GM21825 (cell line): Measurements from ENCODE around the gene CFB.
"Not testable (repeated sequence)": the region's sequence is repeated elsewhere in the genome, so short reads cannot be mapped to it uniquely, and the experiment has no call there.

ENCODE experiments used
- ATAC-seq: cut with Tn5 transposase; IDR thresholded peaks from one replicate; pipeline ENCODE4 v1.9.1; 2021; ENCODE audit warnings: mild to moderate bottlenecking, moderate library complexity; ENCODE audit not compliant: unreplicated experiment

CFB gene

GRCh38 chr6:31911826-31912585 is 33.9 kb upstream of the CFB start:
- no peak for ATAC-seq

DNA sequence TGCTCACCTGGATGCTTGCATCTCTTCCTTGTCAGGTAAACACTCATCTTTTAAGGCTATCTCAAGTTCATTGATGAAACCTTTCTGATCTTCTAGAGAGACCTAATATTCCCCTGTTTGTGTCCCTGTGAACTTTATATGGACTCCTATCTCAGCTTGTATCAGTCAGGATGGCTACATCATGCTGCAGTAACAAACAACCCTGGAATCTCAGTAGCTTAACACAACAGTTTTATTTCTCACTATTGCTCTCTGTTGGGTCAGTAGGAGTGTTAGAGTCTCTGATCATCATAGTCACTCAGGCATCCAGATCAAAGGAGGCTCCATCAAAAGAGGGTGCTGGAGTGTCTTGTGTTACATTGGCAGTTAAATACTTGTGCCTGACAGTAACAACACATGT is 30.5 kb upstream of the CFB start:
- ATAC-seq = no peak

GRCh38 chr6:31915756-31916155 is 30.1 kb upstream of the CFB start:
- no peak for ATAC-seq

- no peak for ATAC-seq
Measured at GRCh38 chr6:31918069-31918720, 27.7 kb upstream of the CFB start.

- no peak for ATAC-seq
Measured at GRCh38 chr6:31919624-31920303, 26.1 kb upstream of the CFB start.

DNA sequence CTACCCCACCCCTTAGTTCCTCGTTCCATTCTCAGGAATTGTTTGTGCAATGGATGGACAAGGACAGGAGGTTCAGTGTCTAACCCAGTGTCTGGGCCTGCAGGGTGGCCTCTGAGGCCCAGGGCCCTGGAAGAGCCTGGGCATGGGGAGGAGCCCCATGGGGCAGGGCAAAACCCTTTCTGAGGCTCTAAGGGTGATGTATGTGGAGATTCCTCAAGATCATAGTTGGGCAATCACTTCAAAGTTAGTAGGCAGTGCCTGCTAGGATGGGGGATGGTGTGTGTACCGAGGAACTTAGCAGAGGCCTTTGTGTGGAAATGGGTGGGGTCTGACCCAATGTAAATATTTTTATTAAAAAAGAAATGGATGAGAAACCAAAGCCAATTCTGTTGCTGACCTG is 25.1 kb upstream of the CFB start:
- no peak for ATAC-seq

- ATAC-seq = no peak
Measured at GRCh38 chr6:31922942-31923341, 23.0 kb upstream of the CFB start.

GRCh38 chr6:31927242-31927862 is 18.5 kb upstream of the CFB start, which contains the start of gene C2:
Gene C2 (plus strand): TSS chr6:31927717. CDS start chr6:31927753, 36 bp downstream.
- ATAC-seq = no peak

GRCh38 chr6:31927863-31928671 is 17.8 kb upstream of the CFB start:
- ATAC-seq = no peak

- no peak for ATAC-seq
Measured at GRCh38 chr6:31928672-31928939, 17.3 kb upstream of the CFB start.

- no peak for ATAC-seq
Measured at GRCh38 chr6:31930962-31931361, 14.9 kb upstream of the CFB start.

DNA sequence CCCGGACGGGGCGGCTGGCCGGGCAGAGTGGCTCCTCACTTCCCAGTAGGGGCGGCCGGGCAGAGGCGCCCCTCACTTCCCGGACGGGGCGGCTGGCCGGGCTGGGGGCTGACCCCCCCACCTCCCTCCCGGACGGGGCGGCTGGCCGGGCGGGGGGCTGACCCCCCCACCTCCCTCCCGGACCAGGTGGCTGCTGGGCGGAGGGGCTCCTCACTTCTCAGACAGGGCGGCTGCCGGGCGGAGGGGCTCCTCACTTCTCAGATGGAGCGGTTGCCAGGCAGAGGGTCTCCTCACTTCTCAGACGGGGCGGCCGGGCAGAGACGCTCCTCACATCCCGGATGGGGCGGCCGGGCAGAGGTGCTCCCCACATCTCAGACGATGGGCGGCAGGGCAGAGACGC is 13.8 kb upstream of the CFB start:
- ATAC-seq = not testable (repeated sequence)

GRCh38 chr6:31933537-31933936 is 12.4 kb upstream of the CFB start:
- no peak for ATAC-seq

- ATAC-seq = no peak
Measured at GRCh38 chr6:31935021-31935420, 10.9 kb upstream of the CFB start.

DNA sequence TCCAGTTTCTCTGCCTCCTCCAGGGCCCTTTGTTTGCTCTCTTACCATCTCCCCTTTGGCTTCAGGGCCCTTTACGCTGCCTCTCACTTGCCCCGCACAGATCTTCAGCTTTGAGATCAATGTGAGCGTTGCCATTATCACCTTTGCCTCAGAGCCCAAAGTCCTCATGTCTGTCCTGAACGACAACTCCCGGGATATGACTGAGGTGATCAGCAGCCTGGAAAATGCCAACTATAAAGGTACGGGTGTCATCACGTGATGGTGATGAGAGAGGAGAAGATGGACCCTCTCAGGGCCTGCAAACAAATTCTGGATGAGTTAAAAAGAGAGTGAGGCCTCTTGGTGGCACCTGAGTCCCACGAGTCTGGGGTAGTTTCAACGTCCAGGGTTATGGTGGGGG is 10.1 kb upstream of the CFB start:
- no peak for ATAC-seq

DNA sequence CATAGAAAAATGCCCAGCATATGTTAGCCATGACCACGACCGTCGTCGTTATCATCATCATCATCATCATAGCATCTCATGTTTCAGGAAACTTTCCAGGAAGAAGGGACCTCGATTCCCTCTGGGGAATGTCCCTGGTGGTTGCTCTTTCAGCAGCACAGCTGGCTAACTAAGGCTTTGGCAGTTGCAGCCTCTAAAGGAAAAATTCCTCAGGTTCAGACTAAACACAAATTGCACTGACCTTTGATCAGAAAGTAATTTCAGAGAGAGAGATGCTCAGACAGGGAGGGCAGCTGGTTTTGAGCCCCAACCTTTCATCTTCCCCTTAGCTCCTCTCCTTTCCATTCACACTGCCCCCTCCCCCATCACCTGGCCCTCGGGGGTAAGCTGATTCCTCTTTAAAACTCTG is 5.6 kb upstream of the CFB start:
- no peak for ATAC-seq

DNA sequence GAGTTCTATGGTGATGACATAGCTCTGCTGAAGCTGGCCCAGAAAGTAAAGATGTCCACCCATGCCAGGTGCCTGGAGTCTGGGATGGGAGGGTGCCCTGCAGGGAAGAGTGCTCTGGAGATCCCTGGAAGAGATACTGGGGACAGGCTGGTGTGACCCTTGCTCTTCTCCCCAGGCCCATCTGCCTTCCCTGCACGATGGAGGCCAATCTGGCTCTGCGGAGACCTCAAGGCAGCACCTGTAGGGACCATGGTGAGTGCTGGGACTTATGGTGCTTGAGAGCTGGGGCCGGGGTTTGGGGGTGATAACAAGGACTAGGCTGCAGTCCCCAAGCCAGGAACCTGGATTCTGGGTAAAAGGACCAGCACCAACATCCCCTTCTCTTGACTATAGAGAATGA is 2.2 kb upstream of the CFB start:
- no peak for ATAC-seq

DNA sequence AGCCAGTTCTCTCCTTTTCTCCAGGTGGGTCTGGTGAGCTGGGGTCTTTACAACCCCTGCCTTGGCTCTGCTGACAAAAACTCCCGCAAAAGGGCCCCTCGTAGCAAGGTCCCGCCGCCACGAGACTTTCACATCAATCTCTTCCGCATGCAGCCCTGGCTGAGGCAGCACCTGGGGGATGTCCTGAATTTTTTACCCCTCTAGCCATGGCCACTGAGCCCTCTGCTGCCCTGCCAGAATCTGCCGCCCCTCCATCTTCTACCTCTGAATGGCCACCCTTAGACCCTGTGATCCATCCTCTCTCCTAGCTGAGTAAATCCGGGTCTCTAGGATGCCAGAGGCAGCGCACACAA is 765 bp upstream of the CFB start:
- no peak for ATAC-seq

- ATAC-seq = no peak
Measured at GRCh38 chr6:31946370-31946885, 533 bp downstream of the CFB start.

- no peak for ATAC-seq
Measured at GRCh38 chr6:31947070-31947675, 1.3 kb downstream of the CFB start.
